DLD1 (cell line): ENCODE results near the gene KDM4B.
"Not testable (repeated sequence)": the region's sequence is repeated elsewhere in the genome, so short reads cannot be mapped to it uniquely, and the experiment has no call there.

Experiments
- in situ Hi-C: cut with HindIII; loops from 2 replicates; pipeline ENCODE4 v1.10.0; 2017; ENCODE audit warnings: low sequenced_read_pairs

KDM4B gene

DNA sequence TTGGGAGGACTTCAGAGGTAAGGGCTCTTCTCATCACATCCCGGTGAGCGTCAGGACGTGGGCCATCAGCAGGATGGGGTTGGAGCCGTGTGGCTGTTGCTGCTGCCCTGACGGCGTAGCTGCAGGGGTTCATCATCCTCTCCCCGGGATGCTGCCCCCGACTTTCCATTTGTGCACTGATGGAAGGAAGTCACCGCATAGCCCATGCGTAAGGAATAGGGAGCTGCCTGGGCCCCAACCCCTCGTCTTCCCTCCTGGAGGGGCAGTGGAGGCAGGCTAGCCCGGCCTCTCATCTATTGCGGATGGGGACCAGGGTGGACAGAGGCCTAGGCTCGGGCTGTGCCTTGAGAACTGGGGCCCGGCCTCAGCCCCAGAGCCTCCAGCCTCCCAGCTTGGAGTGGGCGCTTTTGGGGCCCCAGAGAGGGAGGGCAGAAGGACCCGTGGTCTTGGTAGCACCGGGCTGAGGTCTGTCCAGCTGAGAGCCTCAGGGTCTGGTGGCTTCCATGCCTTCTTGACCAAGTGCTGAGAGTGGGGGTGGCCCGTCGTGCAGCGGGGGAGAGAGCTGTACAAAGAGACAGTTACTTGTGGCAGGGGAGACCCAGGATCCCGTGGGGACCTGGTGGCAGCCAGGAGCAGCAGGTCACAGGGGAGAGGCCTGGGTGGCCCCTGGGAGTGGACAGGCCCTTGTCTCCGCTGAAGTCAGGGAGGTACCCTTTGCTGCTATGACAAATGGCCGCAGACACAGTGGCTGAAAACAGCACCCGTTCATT, 44.0 kb downstream of the KDM4B start:
- in situ Hi-C loops = no loop called here

DNA sequence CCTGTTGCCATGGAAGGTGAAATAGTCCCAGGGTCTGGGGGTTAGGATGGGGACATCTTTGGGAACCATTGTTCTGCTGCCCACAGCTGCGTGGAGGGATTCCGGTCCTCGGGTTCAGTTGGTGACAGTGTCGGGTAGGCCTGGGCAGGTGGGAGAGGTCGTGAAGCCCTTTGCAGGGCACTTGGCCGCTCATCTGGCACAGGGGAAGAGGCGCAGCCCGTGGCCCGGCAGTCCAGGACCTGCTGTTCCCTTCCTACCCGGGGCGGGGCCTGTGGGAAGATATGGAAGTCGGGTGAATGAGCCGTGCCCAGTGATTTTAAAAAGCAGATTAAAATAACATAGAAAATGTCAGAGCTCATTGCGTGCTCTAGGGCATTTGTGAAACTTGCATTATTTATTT, 44.8 kb downstream of the KDM4B start:
- in situ Hi-C loops = no loop called here

DNA sequence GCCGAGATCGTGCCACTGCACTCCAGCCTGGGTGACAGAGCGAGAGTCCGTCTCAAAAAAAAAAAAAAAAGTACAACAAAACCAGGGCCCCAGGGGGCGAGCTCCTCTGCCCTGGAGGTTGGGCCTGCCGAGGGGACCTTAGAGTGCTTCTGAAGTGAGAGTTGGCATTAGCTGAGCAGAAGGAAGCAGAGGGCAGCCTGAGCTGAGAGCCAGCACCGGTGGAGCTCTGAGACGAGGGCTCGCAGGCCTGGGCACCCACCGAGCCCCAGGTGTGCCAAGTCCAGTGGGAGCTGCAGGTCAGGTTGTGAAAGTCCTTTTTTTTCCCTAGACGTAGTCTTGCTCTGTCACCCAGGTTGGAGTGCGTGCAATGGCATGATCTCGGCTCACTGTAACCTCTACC, 46.0 kb downstream of the KDM4B start:
- in situ Hi-C loops = no loop called here

DNA sequence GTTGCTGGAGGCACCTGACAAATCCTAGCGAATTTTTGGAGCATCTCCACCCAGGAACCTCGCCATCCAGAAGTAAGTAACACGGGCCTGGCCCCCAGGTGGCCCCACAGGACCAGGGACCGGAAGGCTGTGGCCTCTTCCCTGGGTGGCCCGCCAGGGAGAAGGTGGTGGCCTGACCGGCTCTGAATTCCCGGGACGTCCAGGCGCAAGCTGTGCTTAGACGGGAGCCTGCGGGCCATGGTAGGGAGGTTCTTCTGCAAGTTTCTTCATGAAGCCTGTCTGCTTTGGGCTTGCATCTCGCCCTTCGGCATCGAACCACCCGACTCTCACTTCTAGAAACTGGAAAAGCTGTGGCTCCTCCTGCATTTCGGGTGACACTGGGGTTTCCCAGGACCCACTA, 47.4 kb downstream of the KDM4B start:
- in situ Hi-C loops = no loop called here

DNA sequence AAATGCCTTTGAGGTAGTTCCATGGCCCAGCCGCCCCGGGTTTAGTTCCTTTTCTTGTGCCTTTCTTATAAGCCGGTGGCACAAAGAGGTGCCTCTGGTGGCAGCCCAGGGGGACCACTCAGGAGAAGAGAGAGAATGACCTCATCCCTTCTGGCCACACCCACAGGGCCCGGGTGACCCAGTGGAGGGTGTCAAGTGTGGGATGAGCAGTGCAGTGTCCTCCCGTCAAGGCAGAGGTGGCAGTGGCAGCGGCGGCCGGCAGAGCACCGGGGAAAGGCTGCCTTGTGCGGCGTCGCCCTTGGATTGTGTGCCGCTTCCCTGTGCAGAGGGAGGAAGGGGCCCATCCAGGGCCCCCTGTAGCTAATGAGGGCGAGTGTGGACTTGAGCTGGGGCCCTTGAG, 47.9 kb downstream of the KDM4B start:
- in situ Hi-C loops = no loop called here

DNA sequence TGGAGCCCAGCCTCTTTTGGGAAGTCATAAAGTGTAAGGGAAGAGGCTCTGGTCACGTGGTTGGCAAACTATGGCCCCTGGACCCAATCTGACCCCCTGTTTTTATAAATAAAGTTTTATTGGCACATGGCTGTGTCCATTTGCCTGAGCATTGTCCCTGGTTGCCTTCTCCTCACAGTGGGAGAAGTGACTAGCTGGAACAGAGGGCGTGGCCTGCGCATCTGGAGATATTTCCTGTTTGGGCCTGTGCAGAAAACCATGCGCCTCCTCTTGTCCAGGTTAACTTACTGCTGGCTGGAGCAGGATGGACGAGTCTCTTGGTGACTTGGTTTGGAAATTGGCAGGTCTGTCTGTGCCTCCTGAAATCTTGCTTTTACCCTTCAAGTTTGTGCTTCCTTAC, 48.3 kb downstream of the KDM4B start:
- in situ Hi-C loops = no loop called here

DNA sequence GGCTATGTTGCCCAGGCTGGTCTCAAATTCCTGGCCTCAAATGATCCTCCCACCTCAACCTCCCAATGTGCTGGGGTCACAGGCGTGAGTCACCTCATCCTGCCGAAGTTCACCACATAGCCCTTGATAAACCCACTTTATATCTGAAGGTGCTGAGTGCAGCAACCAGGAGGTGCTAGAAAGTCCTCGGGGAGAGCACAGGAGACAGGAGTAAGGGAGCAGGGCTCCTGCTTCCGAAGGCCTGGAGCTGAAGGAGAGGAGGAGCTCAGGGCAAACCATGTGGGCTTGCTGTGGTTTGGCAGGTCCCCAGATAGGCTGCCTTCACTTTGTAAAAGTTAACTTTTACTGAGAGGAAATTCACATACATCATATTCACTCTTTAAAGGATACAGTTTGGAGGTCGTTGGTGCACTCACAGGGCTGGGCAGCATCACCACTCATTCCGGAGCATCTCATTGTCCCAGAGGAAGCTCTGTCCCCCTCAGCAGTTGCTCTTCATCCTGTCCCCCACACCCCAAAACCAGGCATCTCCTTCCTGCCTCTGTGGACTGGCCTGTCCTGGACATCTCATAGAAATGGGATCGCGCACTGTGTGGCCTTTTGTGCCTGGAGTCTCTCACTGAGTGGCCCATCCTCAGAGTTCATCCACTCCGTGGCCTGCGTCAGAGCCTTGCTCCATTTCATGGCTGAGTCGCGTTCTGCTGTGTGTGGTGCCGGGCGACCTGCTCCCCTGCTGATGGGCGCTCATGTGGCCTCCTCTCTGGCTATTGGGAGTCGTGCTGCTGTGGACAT, 49.5 kb downstream of the KDM4B start:
- in situ Hi-C loops = no loop called here

DNA sequence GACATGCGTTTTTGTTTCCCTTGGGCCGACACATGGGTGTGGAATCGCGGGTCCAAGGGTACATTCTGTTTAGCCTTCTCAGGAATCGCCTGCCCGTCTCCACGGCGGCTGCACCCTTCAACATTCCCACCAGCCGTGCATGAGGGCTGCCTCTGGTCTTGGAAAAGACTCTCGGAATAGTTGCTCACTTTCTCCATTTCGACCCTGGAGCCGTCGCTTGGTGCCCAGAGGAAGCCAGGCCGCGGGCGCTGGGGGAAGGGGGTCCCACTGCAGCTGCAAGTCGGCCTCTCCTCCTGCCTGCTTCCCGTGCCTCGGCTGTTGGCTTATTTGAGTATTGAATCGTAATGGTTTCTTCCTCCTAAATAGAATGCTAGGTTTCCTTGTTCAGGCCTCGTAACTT, 51.5 kb downstream of the KDM4B start:
- in situ Hi-C loops = no loop called here

DNA sequence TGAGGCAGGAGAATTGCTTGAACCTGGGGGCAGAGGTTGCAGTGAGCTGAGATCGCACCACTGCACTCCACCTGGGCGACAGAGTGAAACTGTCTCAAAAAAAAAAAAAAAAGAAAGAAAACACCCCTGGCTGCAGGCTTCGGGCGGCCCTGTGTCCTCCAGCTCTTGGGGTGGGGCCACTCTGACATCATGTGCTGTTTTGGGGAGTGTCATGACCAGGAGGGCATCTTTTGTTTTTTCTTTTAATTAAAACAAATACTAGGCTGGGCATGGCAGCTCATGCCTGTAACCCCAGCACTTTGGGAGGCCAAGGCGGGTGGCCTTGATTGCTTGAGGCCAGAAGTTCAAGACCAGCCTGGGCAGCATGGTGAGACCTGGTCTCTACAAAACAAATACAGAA, 52.1 kb downstream of the KDM4B start:
- in situ Hi-C loops = no loop called here

DNA sequence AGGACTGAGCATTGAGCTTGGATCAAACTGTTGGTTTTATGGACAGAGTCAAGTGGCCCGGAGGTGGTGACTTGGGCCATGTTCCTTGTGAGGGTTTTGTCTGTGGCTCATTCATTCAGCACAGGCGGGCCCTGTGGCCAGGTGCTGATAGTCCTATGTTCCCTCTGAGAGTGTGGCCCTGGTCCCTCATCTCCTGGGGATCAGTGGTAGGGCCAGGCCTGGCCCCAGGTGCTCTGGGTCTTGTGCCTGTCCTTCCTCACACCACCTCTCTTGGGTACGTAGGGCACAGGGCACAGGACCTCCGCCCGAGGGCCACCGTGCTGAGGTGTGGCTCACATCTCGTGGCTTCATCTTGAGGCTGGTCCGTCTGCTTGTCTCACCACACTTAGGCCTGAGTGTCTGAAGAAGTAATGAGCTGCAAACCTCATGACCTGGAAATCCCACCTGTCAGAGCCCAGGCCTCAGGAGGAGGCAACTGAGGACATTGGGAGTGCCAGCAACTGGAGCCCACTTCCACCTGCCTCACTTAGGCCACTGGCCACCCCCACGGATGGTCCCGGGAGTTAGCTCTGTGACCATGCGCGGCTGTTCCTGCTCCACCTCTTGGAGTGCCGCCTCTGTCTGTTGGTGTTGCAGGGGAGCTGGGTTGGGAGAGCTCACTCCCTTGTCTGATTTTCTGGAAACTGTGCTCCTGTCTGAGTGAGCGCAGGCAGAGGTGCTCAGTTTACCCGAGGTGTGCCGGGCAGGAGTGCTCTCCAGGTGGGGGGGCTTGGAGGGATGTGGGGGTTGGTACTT, 53.4 kb downstream of the KDM4B start:
- in situ Hi-C loops = no loop called here

DNA sequence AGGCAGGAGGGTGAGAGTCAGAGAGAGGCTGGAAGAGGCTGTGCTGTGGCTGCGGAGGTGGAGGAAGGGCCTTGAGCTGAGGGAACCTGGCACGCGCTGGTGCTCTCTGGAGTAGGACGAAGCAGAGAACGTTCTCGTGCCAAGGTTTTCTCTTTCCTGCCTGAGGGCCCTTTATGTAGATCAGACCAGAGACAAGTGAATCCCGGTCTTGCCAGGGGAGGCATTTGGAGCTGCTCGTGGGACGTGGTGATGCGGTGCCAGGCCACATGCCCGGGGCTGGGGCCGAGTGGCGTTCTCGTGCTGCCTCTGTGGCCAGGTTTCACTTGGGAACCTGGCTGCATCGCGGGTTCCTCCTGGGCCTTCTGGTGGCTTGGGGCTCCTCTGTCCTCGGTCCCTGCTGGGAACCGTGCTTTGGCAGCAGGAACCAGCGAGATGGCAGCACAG, 54.2 kb downstream of the KDM4B start:
- in situ Hi-C loops = no loop called here

DNA sequence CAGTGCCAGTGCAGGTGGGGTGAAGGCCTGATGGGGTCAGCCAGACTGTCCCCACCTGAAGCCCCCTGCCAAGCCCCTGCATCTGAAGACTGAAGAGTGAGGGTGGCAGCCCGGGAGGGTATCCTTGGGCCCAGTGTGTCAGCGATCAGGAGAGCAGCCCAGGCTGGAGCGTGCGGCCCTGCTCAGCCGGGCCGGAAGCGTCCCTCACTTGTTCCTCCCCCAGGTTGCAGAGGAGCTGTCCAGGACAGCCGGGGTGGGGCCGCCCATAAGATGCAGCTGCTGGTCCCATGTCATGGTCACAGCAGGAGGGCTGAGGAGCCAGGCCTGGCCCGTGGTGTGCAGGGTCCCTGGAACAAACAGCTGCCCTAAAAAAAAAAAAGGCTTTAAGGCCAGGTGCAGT, 55.4 kb downstream of the KDM4B start:
- in situ Hi-C loops = no loop called here

DNA sequence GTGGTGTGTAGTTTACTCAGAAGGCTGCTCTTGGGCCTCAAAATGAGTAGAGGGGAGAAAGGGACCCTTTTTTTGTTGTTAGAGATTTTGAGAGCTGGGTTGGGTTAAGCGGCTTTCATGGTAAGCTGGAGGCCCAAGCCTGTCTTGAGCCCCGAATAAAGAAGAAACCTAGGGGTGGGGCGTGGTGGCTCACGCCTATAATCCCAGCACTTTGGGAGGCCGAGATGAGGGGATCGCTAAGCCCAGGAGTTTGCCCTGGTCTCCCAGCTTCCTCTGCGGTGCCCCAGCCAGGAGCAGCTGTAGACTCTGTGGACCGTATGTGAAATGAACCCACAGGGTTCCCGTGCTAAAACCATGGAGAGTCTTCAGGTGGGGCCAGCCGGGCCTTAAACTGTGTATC, 56.1 kb downstream of the KDM4B start:
- in situ Hi-C loops = no loop called here

DNA sequence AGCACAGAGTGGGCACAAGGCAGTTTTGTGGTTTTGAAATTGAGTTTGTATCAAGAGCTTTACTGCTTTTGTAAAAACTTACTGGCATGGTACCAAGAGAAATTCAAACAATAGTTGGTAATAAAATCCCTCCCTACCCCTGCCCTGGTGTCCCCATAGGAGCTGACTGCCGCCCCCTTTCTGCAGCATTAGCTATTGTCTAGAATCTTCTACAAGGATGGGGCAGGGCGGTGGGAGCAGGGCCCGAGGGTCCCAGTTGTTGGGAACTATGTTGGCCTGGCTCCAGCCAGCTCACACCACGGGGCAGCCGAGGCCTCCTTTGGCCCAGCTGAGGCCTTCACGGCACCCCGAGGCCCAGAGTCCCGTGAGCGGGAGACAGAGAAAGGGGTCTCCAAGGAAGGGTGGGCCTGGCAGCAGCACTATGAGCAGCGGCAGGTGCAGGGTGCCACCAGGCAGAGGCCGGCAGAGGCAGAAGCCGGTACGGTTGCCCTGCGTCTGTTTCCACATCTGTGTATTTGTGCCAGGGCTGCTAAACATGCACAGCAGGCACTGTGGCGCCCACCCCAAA, 57.9 kb downstream of the KDM4B start:
- in situ Hi-C loops = no loop called here

DNA sequence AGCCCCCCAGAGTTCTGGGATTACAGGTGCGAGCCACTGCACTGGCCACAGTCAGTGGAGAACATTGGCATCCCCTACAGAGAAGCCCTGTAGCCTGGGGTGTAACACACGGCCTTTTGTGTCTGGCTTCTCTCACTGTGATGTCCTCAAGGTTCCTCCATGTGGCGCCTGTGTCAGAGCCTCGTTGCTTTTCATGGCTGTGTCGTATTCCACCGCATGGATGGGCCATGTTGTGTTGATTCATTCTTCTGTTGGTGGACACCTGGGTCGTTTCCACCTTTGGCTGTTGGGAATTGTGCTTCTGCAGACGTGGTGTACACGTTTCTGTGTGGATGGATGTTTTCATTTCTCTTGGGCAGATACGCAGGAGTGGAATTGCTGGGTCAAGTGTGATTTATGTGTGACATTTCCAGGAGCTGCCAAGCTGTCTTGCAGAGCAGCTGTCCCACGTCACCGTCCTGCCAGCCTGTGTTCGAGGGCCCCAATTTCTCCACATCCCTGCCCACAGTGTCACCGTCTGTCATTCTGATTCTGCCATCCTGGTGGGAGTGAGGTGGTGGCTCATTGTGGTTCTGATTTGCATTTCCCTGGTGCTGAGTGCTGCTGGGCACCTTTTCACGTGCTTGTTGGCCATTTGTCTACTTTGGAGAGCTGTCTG, 59.4 kb downstream of the KDM4B start:
- in situ Hi-C loops = no loop called here

DNA sequence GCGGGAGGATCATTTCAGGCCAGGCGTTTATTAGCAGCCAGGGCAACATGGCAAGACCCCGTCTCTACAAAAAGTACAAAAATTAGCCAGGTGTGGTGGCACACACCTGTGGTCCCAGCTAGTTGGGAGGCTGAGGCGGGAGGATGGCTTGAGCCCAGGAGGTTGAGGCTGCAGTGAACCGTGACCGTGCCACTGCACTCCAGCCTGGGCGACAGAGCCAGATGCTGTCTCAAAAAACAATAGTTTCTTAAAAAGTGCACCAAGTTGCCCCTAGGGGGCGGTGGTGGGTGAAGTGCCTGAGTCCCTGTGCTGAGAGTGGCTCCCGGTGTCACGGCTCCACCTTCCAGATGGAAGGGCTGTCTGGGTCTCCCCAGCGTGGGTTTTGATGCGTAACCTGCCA, 60.7 kb downstream of the KDM4B start:
- in situ Hi-C loops = not testable (repeated sequence)

DNA sequence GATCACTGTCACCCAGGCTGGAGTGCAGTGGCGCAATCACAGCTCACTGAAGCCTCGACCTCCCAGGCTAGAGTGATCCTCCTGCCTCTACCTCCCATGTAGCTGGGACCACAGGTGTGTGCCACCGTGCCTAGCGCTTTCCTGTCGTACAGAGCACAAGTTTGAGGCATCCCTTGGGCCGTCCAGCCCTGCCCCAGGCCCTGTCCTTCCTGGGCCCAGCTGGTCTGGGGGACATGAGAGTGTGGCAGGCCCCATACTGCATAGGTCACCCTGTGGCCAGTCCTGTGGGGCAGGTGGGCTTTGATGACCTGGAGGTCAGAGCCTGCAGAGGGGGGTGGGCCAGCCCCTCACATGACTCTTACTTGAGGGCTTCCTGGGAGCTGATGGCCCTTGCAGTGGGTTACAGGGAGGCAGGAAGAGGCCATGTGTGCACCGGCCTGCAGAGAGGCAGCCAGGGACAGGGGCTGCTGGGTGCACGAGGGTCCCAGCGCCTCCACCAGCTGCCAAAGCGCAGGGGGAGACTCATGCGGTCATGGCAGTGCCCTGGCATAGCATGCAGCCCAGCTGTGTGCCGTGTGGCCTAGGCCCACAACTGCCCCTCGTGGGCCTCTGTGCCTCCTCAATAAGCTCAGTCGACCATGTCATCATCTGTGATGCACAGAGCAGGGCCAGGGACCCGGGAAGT, 61.4 kb downstream of the KDM4B start:
- in situ Hi-C loops = no loop called here

DNA sequence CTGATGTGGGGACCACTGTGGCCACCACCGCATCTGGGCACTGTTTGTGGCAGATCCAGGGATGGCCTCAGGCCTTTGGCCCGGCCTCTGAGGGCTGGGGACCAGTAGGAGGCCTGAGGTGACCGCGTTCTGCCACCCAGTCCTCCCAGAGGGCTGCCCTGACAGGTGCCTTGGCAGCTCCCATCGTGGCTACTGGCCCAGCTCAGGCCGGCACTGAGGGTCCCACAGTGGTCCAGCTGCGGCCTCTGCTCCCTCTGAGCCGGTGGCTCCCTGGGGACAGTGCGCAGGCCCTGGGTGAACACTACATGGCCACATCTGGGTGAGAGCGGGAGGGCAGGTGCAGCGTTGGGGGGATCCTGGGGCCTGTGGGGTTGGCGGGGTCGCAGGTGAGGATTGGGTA, 61.9 kb downstream of the KDM4B start:
- in situ Hi-C loops = no loop called here

DNA sequence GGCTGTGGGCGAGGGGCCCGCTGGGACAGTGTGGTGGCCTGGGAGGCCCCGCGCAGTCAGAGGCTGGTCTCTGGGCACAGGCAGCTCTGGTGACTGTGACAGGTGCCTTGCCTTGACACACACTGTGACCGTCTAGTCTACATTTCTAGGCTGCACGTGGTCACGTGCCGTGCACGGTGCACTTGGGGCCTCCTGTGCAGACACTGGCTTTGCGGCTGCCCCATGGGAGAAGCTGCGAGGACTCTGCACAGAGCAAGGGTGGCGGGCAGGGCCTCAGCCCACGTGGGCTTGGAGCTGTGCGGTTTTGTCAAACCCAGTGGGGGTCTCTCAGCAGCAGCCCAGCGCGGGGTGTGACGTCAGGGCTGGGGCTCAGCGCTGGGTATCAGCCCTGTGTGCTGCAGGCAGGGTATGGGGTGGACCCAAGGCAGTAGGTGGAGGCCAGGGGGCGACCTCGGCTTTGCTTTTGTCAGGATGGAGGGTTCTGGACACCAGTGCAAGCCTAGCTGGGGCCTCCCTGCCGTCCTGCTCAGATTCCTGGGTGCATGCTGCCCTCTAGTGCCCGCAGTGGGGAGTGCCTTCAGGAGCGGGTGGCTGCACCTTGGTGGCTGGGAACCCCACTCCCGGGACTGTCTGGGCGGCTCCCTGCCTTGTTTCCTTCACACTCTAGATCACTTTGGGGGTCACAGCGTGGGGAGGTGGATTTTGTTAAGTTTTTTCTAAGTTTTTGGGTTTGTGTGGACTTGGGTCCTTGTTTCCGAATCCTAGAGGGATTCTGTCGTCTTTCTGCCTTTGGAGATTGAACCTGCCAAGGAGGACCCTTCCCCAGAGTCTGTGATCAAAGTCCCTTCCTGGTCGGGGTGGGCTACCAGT, 62.6 kb downstream of the KDM4B start:
- in situ Hi-C loops = no loop called here
